ENCODE results near the gene KDELR3.

- TF ChIP-seq EZH2 (IDR thresholded peaks at IDR 0.05) (no peak), POLR2AphosphoS5 (IDR thresholded peaks at IDR 0.05; ENCODE audit: borderline replicate concordance, low read depth, low read length) (no peak)
Measured at GRCh38 chr22:38460426-38460840, 7.5 kb upstream of the KDELR3 start.

Measured in SK-N-MC (cell line).